ENCODE measurements around the gene HP. TPM values are rescaled to one million over a fixed set of nuclear protein-coding genes. Genes with fewer than 3 reads are reported as not detected.
A peak's percentile ranks its signal among the peaks of the same experiment; 100 is the strongest.

Gene HP
- total and polyA plus RNA-seq, 10 of the 15 experiments (the other 5 are each of a cell fraction or from before 2014, with no cell fraction given): 10.8 TPM; not detected in 9

DNA sequence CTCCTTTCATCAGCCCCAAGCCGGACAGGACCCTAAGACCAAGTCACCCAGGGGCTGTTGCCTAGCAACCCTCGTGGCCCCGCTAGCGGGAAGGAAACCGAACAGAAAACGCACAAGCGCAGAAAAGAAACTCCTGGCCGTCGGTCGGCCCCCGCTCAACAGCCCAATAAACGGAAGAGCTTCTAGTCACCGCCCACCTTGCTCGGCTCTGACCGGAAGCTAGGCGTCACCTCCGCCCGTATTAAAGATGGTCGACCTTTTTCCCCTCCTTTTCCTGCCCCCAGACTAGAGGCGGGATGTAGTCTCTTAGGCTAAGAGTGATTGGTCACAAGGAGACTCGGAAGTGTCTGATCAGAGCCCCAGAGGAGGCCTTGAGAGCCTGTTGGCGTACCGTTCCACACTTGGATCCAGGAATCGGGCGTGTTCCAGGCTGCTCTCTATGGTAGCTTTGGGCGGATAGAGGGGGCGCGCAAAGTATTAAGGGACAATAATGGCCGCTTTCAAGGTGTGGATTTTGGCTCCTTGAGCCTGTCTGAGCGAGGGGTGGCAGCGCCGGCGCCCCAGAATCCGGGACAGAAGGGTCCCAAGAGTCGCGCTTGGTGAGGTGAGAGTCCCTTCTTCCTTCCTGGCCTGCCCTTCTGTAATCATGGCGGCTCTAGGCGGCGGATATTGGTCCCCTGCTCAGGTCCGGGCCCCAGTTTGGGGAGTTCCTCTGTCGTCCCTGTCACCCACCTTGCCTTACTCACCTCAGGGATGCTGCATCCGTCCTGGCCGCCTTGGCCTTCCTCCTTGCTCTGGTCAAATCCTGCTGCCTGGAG lies 39.4 kb downstream of the HP start, which contains the start of the genes DHX38 and TXNL4B (continued):
- TF ChIP-seq, protein P1, sequence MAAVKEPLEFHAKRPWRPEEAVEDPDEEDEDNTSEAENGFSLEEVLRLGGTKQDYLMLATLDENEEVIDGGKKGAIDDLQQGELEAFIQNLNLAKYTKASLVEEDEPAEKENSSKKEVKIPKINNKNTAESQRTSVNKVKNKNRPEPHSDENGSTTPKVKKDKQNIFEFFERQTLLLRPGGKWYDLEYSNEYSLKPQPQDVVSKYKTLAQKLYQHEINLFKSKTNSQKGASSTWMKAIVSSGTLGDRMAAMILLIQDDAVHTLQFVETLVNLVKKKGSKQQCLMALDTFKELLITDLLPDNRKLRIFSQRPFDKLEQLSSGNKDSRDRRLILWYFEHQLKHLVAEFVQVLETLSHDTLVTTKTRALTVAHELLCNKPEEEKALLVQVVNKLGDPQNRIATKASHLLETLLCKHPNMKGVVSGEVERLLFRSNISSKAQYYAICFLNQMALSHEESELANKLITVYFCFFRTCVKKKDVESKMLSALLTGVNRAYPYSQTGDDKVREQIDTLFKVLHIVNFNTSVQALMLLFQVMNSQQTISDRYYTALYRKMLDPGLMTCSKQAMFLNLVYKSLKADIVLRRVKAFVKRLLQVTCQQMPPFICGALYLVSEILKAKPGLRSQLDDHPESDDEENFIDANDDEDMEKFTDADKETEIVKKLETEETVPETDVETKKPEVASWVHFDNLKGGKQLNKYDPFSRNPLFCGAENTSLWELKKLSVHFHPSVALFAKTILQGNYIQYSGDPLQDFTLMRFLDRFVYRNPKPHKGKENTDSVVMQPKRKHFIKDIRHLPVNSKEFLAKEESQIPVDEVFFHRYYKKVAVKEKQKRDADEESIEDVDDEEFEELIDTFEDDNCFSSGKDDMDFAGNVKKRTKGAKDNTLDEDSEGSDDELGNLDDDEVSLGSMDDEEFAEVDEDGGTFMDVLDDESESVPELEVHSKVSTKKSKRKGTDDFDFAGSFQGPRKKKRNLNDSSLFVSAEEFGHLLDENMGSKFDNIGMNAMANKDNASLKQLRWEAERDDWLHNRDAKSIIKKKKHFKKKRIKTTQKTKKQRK (IDR thresholded peaks at IDR 0.05; ENCODE audit: low read depth, low read length): peak; percentile 71
- peak; percentile 79 for TF ChIP-seq POLR2AphosphoS2 (IDR thresholded peaks at IDR 0.05; ENCODE audit: low read depth, low read length)
- no peak for TF ChIP-seq JUNB (IDR thresholded peaks at IDR 0.05)
- no peak for TF ChIP-seq CEBPB (IDR thresholded peaks at IDR 0.05; ENCODE audit: borderline replicate concordance in 1 of 2, low read depth in 2 of 2, low read length in 2 of 2)
- no peak for TF ChIP-seq SUPT20H (IDR thresholded peaks at IDR 0.05; ENCODE audit: borderline replicate concordance, control insufficient read depth, low read depth, low read length)
- TF ChIP-seq RBBP5 (conservative IDR thresholded peaks at IDR 0.05): 0 out of 2 replicates have a peak, but pooled peaks have one; percentile 39
- TF ChIP-seq EGR1 (IDR thresholded peaks at IDR 0.05; ENCODE audit: borderline replicate concordance in 1 of 2, low read depth in 2 of 2, low read length in 2 of 2): peak in 1 of 2 experiments; percentile 45; a peak in 1 of 3 replicates
- TF ChIP-seq, protein P2, sequence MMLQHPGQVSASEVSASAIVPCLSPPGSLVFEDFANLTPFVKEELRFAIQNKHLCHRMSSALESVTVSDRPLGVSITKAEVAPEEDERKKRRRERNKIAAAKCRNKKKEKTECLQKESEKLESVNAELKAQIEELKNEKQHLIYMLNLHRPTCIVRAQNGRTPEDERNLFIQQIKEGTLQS (IDR thresholded peaks at IDR 0.05; ENCODE audit: borderline replicate concordance, extremely low read depth, low read depth, low read length): no peak
- no peak for TF ChIP-seq PAX5 (IDR thresholded peaks at IDR 0.05; ENCODE audit: borderline replicate concordance, low read depth, low read length)
- no peak for TF ChIP-seq ZNF622 (IDR thresholded peaks at IDR 0.05)
- peak; percentile 85 for TF ChIP-seq NR2C1 (IDR thresholded peaks at IDR 0.05)
- TF ChIP-seq NFYA (IDR thresholded peaks at IDR 0.05; ENCODE audit: borderline replicate concordance, low read depth, low read length): no peak
- no peak for TF ChIP-seq JUND (IDR thresholded peaks at IDR 0.05; ENCODE audit: low read depth, low read length)
- TF ChIP-seq, protein P3, sequence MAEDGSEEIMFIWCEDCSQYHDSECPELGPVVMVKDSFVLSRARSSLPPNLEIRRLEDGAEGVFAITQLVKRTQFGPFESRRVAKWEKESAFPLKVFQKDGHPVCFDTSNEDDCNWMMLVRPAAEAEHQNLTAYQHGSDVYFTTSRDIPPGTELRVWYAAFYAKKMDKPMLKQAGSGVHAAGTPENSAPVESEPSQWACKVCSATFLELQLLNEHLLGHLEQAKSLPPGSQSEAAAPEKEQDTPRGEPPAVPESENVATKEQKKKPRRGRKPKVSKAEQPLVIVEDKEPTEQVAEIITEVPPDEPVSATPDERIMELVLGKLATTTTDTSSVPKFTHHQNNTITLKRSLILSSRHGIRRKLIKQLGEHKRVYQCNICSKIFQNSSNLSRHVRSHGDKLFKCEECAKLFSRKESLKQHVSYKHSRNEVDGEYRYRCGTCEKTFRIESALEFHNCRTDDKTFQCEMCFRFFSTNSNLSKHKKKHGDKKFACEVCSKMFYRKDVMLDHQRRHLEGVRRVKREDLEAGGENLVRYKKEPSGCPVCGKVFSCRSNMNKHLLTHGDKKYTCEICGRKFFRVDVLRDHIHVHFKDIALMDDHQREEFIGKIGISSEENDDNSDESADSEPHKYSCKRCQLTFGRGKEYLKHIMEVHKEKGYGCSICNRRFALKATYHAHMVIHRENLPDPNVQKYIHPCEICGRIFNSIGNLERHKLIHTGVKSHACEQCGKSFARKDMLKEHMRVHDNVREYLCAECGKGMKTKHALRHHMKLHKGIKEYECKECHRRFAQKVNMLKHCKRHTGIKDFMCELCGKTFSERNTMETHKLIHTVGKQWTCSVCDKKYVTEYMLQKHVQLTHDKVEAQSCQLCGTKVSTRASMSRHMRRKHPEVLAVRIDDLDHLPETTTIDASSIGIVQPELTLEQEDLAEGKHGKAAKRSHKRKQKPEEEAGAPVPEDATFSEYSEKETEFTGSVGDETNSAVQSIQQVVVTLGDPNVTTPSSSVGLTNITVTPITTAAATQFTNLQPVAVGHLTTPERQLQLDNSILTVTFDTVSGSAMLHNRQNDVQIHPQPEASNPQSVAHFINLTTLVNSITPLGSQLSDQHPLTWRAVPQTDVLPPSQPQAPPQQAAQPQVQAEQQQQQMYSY (CRISPR knock-in tag; IDR thresholded peaks at IDR 0.05): no peak
- peak; percentile 31; the same call in 1 of the 2 replicates for TF ChIP-seq TARDBP (IDR thresholded peaks at IDR 0.05; ENCODE audit: borderline replicate concordance)
- TF ChIP-seq MEF2B (IDR thresholded peaks at IDR 0.05; ENCODE audit: partially characterized antibody, poor library complexity, severe bottlenecking): no peak
- TF ChIP-seq SREBF2 (IDR thresholded peaks at IDR 0.05; ENCODE audit: low read length): no peak
- TF ChIP-seq RCOR1 (conservative IDR thresholded peaks at IDR 0.05; ENCODE audit: low read depth, low read length): no peak
- TF ChIP-seq TAF1 (IDR thresholded peaks at IDR 0.05; ENCODE audit: borderline replicate concordance, low read depth, low read length): peak; percentile 75
- TF ChIP-seq, protein P4, sequence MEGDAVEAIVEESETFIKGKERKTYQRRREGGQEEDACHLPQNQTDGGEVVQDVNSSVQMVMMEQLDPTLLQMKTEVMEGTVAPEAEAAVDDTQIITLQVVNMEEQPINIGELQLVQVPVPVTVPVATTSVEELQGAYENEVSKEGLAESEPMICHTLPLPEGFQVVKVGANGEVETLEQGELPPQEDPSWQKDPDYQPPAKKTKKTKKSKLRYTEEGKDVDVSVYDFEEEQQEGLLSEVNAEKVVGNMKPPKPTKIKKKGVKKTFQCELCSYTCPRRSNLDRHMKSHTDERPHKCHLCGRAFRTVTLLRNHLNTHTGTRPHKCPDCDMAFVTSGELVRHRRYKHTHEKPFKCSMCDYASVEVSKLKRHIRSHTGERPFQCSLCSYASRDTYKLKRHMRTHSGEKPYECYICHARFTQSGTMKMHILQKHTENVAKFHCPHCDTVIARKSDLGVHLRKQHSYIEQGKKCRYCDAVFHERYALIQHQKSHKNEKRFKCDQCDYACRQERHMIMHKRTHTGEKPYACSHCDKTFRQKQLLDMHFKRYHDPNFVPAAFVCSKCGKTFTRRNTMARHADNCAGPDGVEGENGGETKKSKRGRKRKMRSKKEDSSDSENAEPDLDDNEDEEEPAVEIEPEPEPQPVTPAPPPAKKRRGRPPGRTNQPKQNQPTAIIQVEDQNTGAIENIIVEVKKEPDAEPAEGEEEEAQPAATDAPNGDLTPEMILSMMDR (IDR thresholded peaks at IDR 0.05 in 2 of 3, conservative IDR thresholded peaks at IDR 0.05 in 1 of 3; ENCODE audit: control insufficient read depth in 2 of 3, extremely low read depth in 1 of 3, insufficient read depth in 1 of 3, low read depth in 3 of 3, low read length in 3 of 3): no peak

Measured in GM12878 (cell line).